Spleen (tissue), 11 donors: ENCODE data around the gene FOXP1. TPM values are rescaled to one million over a fixed set of nuclear protein-coding genes. Genes with fewer than 3 reads are reported as not detected.

Source experiments
- DNase-seq: peaks from one replicate; pipeline ENCODE4 v3.0.0-alpha.2; 2020
- H3K27ac ChIP-seq, 8 donors: fragments of 200-600 bp; sonication (generic) in 7 of 8; 1 replicate in 4 of 8; 2 replicates in 4 of 8; pipeline versions ENCODE4 v1.5.0 to v1.8.0; 2016 to 2021; ENCODE audit warnings: inconsistent platforms in 4 of 8, mild to moderate bottlenecking in 4 of 8, moderate library complexity in 1 of 8
- H3K27me3 ChIP-seq, 7 donors: fragments of 200-600 bp; sonication (generic) in 6 of 7; replicated peaks in 1 of 7; 1 replicate in 4 of 7; 2 replicates in 3 of 7; pipeline versions ENCODE4 v1.5.0 to v1.8.0; 2016 to 2021; ENCODE audit warnings: inconsistent platforms in 3 of 7, mild to moderate bottlenecking in 1 of 7
- H3K36me3 ChIP-seq, 6 donors: fragments of 200-600 bp; sonication (generic) in 5 of 6; 1 replicate in 4 of 6; 2 replicates in 2 of 6; pipeline versions ENCODE4 v1.5.0 to v1.8.0; 2016 to 2021; ENCODE audit warnings: inconsistent platforms in 2 of 6
- H3K4me1 ChIP-seq, 6 donors: fragments of 200-600 bp; sonication (generic) in 5 of 6; 1 replicate in 3 of 6; 2 replicates in 3 of 6; pipeline versions ENCODE4 v1.5.0 to v1.8.0; 2016 to 2021; ENCODE audit warnings: inconsistent platforms in 3 of 6
- H3K4me3 ChIP-seq, 8 donors: fragments of 200-600 bp; sonication (generic) in 7 of 8; 1 replicate in 4 of 8; 2 replicates in 4 of 8; pipeline versions ENCODE4 v1.5.0 to v1.8.0; 2016 to 2021; ENCODE audit warnings: inconsistent platforms in 4 of 8, mild to moderate bottlenecking in 4 of 8, moderate library complexity in 2 of 8
- H3K9me3 ChIP-seq, 8 donors: fragments of 200-600 bp; sonication (generic) in 7 of 8; 1 replicate in 4 of 8; 2 replicates in 4 of 8; pipeline versions ENCODE4 v1.5.0 to v1.8.0; 2016 to 2021; ENCODE audit warnings: inconsistent platforms in 4 of 8
- POLR2A ChIP-seq, 3 donors: fragments of 450-650 bp; IDR thresholded peaks; one replicate each; pipeline ENCODE4 v1.5.1; 2017; ENCODE audit warnings: antibody characterized with exemption in 3 of 3, mild to moderate bottlenecking in 1 of 3
- POLR2AphosphoS5 ChIP-seq, 3 donors: sonication (generic); formaldehyde crosslinking; IDR thresholded peaks; one replicate each; pipeline ENCODE4 v1.5.1; 2017; ENCODE audit warnings: antibody characterized with exemption in 3 of 3
- WGBS, 5 donors: extraction: QIAGEN DNeasy Blood & Tissue Kit in 3 of 5; methylation state at CpG; one replicate each; pipeline versions ENCODE4 v1.1.5 to v1.1.7; 2013 to 2018; 5-methylcytosine and 5-hydroxymethylcytosine counted together
- intact Hi-C: fragments of 100-400 bp; cut with DNase I; formaldehyde crosslinking; loops from one replicate; pipeline ENCODE4 v1.15.0; 2023; ENCODE audit warnings: low total_unique reads
- polyA plus RNA-seq, 3 donors: library from polyadenylated mRNA; stranded (reverse); fragments of 200-250 nt; gene quantifications; one replicate each; pipeline ENCODE4 v1.2.1, GENCODE V29; 2013
- total RNA-seq, 7 donors: library from RNA; depleted of rRNA in 3 of 7; stranded (reverse); fragments of >200 nt in 3 of 7; fragmentation: NEBNext Ultra II Directional in 4 of 7; extraction: Animal tissue kit (Norgen Biotek cat#: 25700) in 4 of 7; gene quantifications; one replicate each; pipeline versions ENCODE4 v1.1.0 to v1.2.1, GENCODE V29; 2016 to 2021
- TF ChIP-seq, protein P1 (sequence below), 11 experiments: fragments of 200-600 bp in 7 of 11; fragments of 450-650 bp in 4 of 11; sonication (generic) in 4 of 11; IDR thresholded peaks in 8 of 11; conservative IDR thresholded peaks in 3 of 11; 1 replicate in 7 of 11; 2 replicates in 4 of 11; pipeline versions ENCODE4 v1.4.0 to v1.8.0; 2016 to 2021; ENCODE audit warnings: antibody characterized with exemption in 11 of 11, inconsistent platforms in 4 of 11, mild to moderate bottlenecking in 1 of 11
- donor health status: healthy with polysubstance abuse.
- donor health status: DM: no; HTN: no; CAD: no; lungs with moderate emphysema.
- donor health status: DM: no; HTN: no; CAD: no.
- donor health status: Bipolar disorder and iron deficiency.
- donor health status: healthy.
- donor health status: DM: no; HTN: no; CAD: no.
- donor health status: DM: yes; HTN: yes; CAD: no.

Gene FOXP1
- total and polyA plus RNA-seq, 10 donors, result 11.1 to 202 (median 153) TPM

DNA sequence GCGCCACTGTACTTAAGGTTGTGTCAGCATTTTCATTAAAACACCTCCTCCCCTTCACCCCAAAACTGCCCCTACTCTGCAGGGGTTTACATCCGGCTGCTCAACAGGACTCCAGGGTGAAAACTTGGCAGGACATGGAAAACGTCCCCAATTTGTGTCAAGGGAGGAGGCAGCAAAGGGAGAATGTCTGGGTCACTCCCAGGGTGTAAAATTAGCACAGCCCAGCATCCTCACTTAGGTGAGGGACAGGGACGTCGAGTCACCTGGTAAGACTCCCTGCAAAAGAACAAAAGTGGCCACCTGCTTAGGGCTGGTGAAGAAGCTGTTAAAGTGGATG, 532.3 kb downstream of the FOXP1 start:
- Histone ChIP-seq H3K9me3 (no peaks in the 10 kb centered on the region), H3K27ac (peak overlapping the region in 4 of 8 donors; percentile 30 to 72 (median 48)), H3K4me1 (peaks cover 40 to 100% (median 73%) of the 10 kb centered on the region in 6 donors), H3K36me3 (peaks cover 0 to 66% (median 22%) of the 10 kb centered on the region in 6 donors), H3K27me3 (no peaks in the 10 kb centered on the region), H3K4me3 (no peak overlapping the region)
- 74 to 83% (median 77%) methylated on average over 5 of the region's 5 CpGs for WGBS, 5 donors
- TF ChIP-seq, protein P1, sequence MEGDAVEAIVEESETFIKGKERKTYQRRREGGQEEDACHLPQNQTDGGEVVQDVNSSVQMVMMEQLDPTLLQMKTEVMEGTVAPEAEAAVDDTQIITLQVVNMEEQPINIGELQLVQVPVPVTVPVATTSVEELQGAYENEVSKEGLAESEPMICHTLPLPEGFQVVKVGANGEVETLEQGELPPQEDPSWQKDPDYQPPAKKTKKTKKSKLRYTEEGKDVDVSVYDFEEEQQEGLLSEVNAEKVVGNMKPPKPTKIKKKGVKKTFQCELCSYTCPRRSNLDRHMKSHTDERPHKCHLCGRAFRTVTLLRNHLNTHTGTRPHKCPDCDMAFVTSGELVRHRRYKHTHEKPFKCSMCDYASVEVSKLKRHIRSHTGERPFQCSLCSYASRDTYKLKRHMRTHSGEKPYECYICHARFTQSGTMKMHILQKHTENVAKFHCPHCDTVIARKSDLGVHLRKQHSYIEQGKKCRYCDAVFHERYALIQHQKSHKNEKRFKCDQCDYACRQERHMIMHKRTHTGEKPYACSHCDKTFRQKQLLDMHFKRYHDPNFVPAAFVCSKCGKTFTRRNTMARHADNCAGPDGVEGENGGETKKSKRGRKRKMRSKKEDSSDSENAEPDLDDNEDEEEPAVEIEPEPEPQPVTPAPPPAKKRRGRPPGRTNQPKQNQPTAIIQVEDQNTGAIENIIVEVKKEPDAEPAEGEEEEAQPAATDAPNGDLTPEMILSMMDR (IDR thresholded peaks at IDR 0.05 in 8 of 11, conservative IDR thresholded peaks at IDR 0.05 in 3 of 11), result no peak
- TF ChIP-seq POLR2AphosphoS5 (IDR thresholded peaks at IDR 0.05) (no peak), POLR2A (IDR thresholded peaks at IDR 0.05) (no peak)
- intact Hi-C loops, result no loop called here
- DNase-seq, result no peak

DNA sequence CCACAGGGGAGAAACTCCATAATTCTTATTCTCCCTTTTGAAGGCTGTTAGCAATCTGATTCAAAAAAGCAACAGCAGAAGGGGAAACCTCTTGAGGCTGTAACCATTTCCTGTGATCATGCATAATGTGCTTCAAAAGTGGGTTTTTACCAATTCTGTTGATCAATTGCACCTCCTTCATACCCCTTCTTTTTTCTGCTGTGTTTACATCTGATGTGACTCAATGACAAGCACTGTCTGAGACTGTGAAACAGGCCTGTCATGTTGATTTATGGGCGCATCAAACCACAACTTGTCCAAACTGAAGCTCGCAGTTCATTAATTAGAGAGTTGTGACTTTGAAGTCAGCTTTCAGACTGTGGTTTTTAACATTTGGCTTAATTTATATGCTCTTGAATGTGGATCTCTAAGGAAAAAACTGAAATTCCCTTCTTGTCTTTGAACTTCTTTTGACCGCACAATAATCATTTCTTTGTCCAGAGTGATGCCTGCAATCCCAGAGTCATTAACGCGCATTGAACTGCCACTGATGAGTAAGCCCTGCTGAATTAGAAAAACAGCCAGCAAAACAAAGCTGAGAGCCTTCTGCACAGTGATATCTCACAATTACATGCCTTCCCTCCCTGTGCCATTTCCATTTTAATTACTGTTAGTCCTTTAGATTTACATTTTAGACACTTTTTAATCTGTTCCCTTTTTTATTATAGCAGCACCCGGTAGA, 532.8 kb downstream of the FOXP1 start:
- Histone ChIP-seq H3K27me3 (no peaks in the 10 kb centered on the region), H3K36me3 (peaks cover 0 to 71% (median 22%) of the 10 kb centered on the region in 6 donors), H3K4me1 (peaks cover 45 to 100% (median 78%) of the 10 kb centered on the region in 6 donors), H3K27ac (peak overlapping the region in 4 of 8 donors; percentile 30 to 72 (median 48)), H3K9me3 (no peaks in the 10 kb centered on the region), H3K4me3 (no peak overlapping the region)
- DNase-seq, result no peak
- intact Hi-C loops, result no loop called here
- 43 to 63% (median 55%) methylated on average over 6 of the region's 6 CpGs for WGBS, 5 donors
- TF ChIP-seq POLR2A (IDR thresholded peaks at IDR 0.05) (no peak), POLR2AphosphoS5 (IDR thresholded peaks at IDR 0.05) (no peak)
- TF ChIP-seq, protein P1 (IDR thresholded peaks at IDR 0.05 in 8 of 11, conservative IDR thresholded peaks at IDR 0.05 in 3 of 11), result no peak

DNA sequence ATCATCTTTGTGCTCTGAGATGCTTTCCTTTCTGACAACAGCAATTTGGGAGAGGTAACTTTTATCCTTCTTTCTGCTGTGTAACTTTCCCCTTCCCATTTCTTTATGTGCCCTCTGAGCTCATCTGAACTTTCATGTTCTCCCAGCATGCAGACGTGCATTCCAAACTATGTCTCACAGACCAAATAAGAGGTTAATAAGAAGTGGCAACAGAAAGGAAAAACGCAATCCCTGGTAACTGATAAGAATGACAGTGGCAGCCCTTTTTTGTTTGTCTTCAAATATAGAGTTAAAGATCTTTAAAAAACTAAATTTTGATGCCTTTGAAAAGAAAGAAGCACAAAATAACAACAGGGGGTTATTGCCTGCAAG, 533.4 kb downstream of the FOXP1 start:
- TF ChIP-seq POLR2A (IDR thresholded peaks at IDR 0.05) (no peak), POLR2AphosphoS5 (IDR thresholded peaks at IDR 0.05) (no peak)
- TF ChIP-seq, protein P1 (IDR thresholded peaks at IDR 0.05 in 8 of 11, conservative IDR thresholded peaks at IDR 0.05 in 3 of 11), result no peak
- intact Hi-C loops, result no loop called here
- whole genome bisulfite sequencing, 5 donors, result 33 to 35% (median 34%) methylated on average over 2 of the region's 2 CpGs
- Histone ChIP-seq H3K9me3 (no peaks in the 10 kb centered on the region), H3K27me3 (no peaks in the 10 kb centered on the region), H3K4me3 (no peak overlapping the region), H3K27ac (peak overlapping the region in 4 of 8 donors; percentile 39 to 72 (median 58)), H3K4me1 (peaks cover 46 to 100% (median 82%) of the 10 kb centered on the region in 6 donors), H3K36me3 (peaks cover 0 to 76% (median 23%) of the 10 kb centered on the region in 6 donors)
- DNase-seq, result no peak

DNA sequence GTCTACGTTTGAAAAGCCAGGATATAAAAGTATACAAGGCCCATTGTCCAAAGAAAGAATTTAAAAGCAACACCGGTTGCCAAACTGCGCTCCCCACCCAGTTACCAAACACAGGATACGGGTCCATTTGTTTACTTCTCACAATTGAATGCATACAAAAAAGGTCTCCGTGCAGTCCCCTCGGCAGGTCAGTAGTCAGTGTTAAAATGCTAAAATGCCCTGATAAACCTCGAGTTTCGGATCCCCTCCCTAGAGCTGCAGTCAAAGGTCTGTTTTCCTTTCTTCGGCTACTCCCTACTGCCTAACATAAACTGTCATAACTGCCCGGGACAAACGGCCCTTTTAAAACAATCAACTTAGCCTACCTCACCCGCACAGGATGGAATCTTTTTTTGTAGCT, 534.6 kb downstream of the FOXP1 start:
- 63 to 75% (median 69%) methylated on average over 12 of the region's 12 CpGs for WGBS, 5 donors
- Histone ChIP-seq H3K4me1 (peaks cover 46 to 98% (median 82%) of the 10 kb centered on the region in 6 donors), H3K27ac (peak overlapping the region in 7 of 8 donors; percentile 26 to 72 (median 55)), H3K4me3 (no peak overlapping the region), H3K36me3 (peaks cover 0 to 85% (median 29%) of the 10 kb centered on the region in 6 donors), H3K27me3 (no peaks in the 10 kb centered on the region), H3K9me3 (no peaks in the 10 kb centered on the region)
- DNase-seq, result no peak
- TF ChIP-seq, protein P1 (IDR thresholded peaks at IDR 0.05 in 8 of 11, conservative IDR thresholded peaks at IDR 0.05 in 3 of 11), result no peak
- TF ChIP-seq POLR2A (IDR thresholded peaks at IDR 0.05) (no peak), POLR2AphosphoS5 (IDR thresholded peaks at IDR 0.05) (no peak)
- intact Hi-C loops, result no loop called here
